HUES6 (cell line): ENCODE data around the gene CC2D1A.

Source experiments
- H3K27ac ChIP-seq: 2 replicates; pipeline ENCODE4 v1.7.0; 2013; ENCODE audit warnings: low read depth, mild to moderate bottlenecking, low read length, inconsistent platforms
- H3K27me3 ChIP-seq: 2 replicates; pipeline ENCODE4 v1.6.1; 2013; ENCODE audit warnings: low read length; ENCODE audit not compliant: control insufficient read depth, insufficient read depth
- H3K36me3 ChIP-seq: 2 replicates; pipeline ENCODE4 v1.6.1; 2013; ENCODE audit warnings: low read length; ENCODE audit not compliant: control insufficient read depth, insufficient read depth
- H3K4me1 ChIP-seq: 2 replicates; pipeline ENCODE4 v1.6.1; 2013; ENCODE audit warnings: low read length; ENCODE audit not compliant: control insufficient read depth, insufficient read depth
- H3K4me3 ChIP-seq: 2 replicates; pipeline ENCODE4 v1.5.1; 2013; ENCODE audit warnings: low read depth, low read length
- H3K9ac ChIP-seq: one replicate; pipeline ENCODE4 v1.6.1; 2013; ENCODE audit warnings: mild to moderate bottlenecking, low read length
- H3K9me3 ChIP-seq: 2 replicates; pipeline ENCODE4 v1.6.1; 2013; ENCODE audit warnings: low read depth, low read length; ENCODE audit not compliant: control insufficient read depth, insufficient read depth

CC2D1A gene

GRCh38 chr19:13938301-13939064 is 32.5 kb downstream of the CC2D1A start, which contains the start of gene PODNL1:
PODNL1 (minus strand) TSS chr19:13938417; CDS start chr19:13938181, 236 bp downstream.
- Histone ChIP-seq H3K27me3 (peaks cover 3% of the 10 kb centered on the region; the same call in 1 of the 2 replicates), H3K27ac (no peak within 1 kb of the TSS), H3K9me3 (peaks cover 3% of the 10 kb centered on the region; the same call in 1 of the 2 replicates), H3K36me3 (no peaks in the 10 kb centered on the region), H3K9ac (no peak within 1 kb of the TSS), H3K4me1 (peaks cover 19% of the 10 kb centered on the region), H3K4me3 (peak within 1 kb of the TSS; percentile 14; the same call in 1 of the 2 replicates)

- Histone ChIP-seq H3K9ac (no peak overlapping the region), H3K27ac (no peak overlapping the region), H3K27me3 (peaks cover 3% of the 10 kb centered on the region; the same call in 1 of the 2 replicates), H3K36me3 (no peaks in the 10 kb centered on the region), H3K4me3 (no peak overlapping the region), H3K9me3 (peaks cover 3% of the 10 kb centered on the region; the same call in 1 of the 2 replicates), H3K4me1 (peaks cover 5% of the 10 kb centered on the region)
Measured at GRCh38 chr19:13942023-13942684, 36.2 kb downstream of the CC2D1A start.

GRCh38 chr19:13946414-13946813 is 40.4 kb downstream of the CC2D1A start:
- Histone ChIP-seq H3K27ac (no peak overlapping the region), H3K4me3 (no peak overlapping the region), H3K27me3 (no peaks in the 10 kb centered on the region), H3K4me1 (no peaks in the 10 kb centered on the region), H3K9ac (no peak overlapping the region), H3K9me3 (peaks cover 3% of the 10 kb centered on the region; the same call in 1 of the 2 replicates), H3K36me3 (no peaks in the 10 kb centered on the region)

GRCh38 chr19:13951043-13951442 is 45.0 kb downstream of the CC2D1A start:
- Histone ChIP-seq H3K4me1 (peaks cover 6% of the 10 kb centered on the region; the same call in 1 of the 2 replicates), H3K9me3 (no peaks in the 10 kb centered on the region), H3K27me3 (no peaks in the 10 kb centered on the region), H3K9ac (no peak overlapping the region), H3K27ac (no peak overlapping the region), H3K36me3 (peaks cover 20% of the 10 kb centered on the region), H3K4me3 (no peak overlapping the region)

GRCh38 chr19:13951799-13952153 is 45.8 kb downstream of the CC2D1A start:
- peak overlapping the region; percentile 62 for H3K4me3 ChIP-seq
- H3K9ac ChIP-seq: no peak overlapping the region
- no peaks in the 10 kb centered on the region for H3K9me3 ChIP-seq
- peaks cover 27% of the 10 kb centered on the region for H3K36me3 ChIP-seq
- peaks cover 6% of the 10 kb centered on the region; the same call in 1 of the 2 replicates for H3K4me1 ChIP-seq
- no peak overlapping the region for H3K27ac ChIP-seq
- H3K27me3 ChIP-seq: no peaks in the 10 kb centered on the region

- H3K9me3 ChIP-seq: no peaks in the 10 kb centered on the region
- H3K27ac ChIP-seq: peak within 1 kb of the TSS; percentile 94
- H3K4me3 ChIP-seq: peak within 1 kb of the TSS; percentile 85
- H3K36me3 ChIP-seq: peaks cover 33% of the 10 kb centered on the region
- peaks cover 6% of the 10 kb centered on the region; the same call in 1 of the 2 replicates for H3K4me1 ChIP-seq
- no peaks in the 10 kb centered on the region for H3K27me3 ChIP-seq
- H3K9ac ChIP-seq: peak within 1 kb of the TSS; percentile 86
Measured at GRCh38 chr19:13952154-13952930, 46.3 kb downstream of the CC2D1A start, which contains the start of gene DCAF15. DCAF15 (plus strand) TSS chr19:13952509; CDS start chr19:13952513, 4 bp downstream.

GRCh38 chr19:13952931-13953531 is 47.0 kb downstream of the CC2D1A start:
- H3K27ac ChIP-seq: no peak overlapping the region
- H3K36me3 ChIP-seq: peaks cover 39% of the 10 kb centered on the region
- H3K9ac ChIP-seq: peak overlapping the region; percentile 76
- H3K4me1 ChIP-seq: peaks cover 6% of the 10 kb centered on the region; the same call in 1 of the 2 replicates
- H3K27me3 ChIP-seq: no peaks in the 10 kb centered on the region
- peak overlapping the region; percentile 85 for H3K4me3 ChIP-seq
- H3K9me3 ChIP-seq: no peaks in the 10 kb centered on the region

GRCh38 chr19:13954185-13954584 is 48.2 kb downstream of the CC2D1A start:
- H3K4me3 ChIP-seq: no peak overlapping the region
- peaks cover 48% of the 10 kb centered on the region for H3K36me3 ChIP-seq
- H3K4me1 ChIP-seq: peaks cover 6% of the 10 kb centered on the region; the same call in 1 of the 2 replicates
- H3K9ac ChIP-seq: no peak overlapping the region
- H3K27me3 ChIP-seq: no peaks in the 10 kb centered on the region
- no peaks in the 10 kb centered on the region for H3K9me3 ChIP-seq
- H3K27ac ChIP-seq: no peak overlapping the region

- Histone ChIP-seq H3K4me3 (no peak overlapping the region), H3K4me1 (peaks cover 6% of the 10 kb centered on the region; the same call in 1 of the 2 replicates), H3K36me3 (peaks cover 64% of the 10 kb centered on the region), H3K27ac (no peak overlapping the region), H3K9me3 (no peaks in the 10 kb centered on the region), H3K27me3 (no peaks in the 10 kb centered on the region), H3K9ac (no peak overlapping the region)
Measured at GRCh38 chr19:13955662-13956364, 49.8 kb downstream of the CC2D1A start.

GRCh38 chr19:13956365-13956744 is 50.4 kb downstream of the CC2D1A start:
- Histone ChIP-seq H3K9ac (no peak overlapping the region), H3K4me1 (peaks cover 6% of the 10 kb centered on the region; the same call in 1 of the 2 replicates), H3K9me3 (no peaks in the 10 kb centered on the region), H3K27me3 (no peaks in the 10 kb centered on the region), H3K4me3 (no peak overlapping the region), H3K27ac (no peak overlapping the region), H3K36me3 (peaks cover 66% of the 10 kb centered on the region)
